GM10266 (cell line): ENCODE results near the gene LRRTM2.

Experiments used
- DNase-seq: peaks from one replicate; pipeline ENCODE4 v3.0.0; 2012; ENCODE audit errors: extremely low spot score
- TF ChIP-seq, protein P1 (sequence below): IDR thresholded peaks from 2 replicates; pipeline ENCODE4 v1.5.1; 2012; ENCODE audit warnings: mild to moderate bottlenecking, low read depth; ENCODE audit not compliant: control insufficient read depth, insufficient read depth; ENCODE audit errors: missing control alignments

Gene LRRTM2

GRCh38 chr5:138912093-138912492, 37.0 kb upstream of the LRRTM2 start:
- no peak for DNase-seq
- TF ChIP-seq, protein P1, sequence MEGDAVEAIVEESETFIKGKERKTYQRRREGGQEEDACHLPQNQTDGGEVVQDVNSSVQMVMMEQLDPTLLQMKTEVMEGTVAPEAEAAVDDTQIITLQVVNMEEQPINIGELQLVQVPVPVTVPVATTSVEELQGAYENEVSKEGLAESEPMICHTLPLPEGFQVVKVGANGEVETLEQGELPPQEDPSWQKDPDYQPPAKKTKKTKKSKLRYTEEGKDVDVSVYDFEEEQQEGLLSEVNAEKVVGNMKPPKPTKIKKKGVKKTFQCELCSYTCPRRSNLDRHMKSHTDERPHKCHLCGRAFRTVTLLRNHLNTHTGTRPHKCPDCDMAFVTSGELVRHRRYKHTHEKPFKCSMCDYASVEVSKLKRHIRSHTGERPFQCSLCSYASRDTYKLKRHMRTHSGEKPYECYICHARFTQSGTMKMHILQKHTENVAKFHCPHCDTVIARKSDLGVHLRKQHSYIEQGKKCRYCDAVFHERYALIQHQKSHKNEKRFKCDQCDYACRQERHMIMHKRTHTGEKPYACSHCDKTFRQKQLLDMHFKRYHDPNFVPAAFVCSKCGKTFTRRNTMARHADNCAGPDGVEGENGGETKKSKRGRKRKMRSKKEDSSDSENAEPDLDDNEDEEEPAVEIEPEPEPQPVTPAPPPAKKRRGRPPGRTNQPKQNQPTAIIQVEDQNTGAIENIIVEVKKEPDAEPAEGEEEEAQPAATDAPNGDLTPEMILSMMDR: no peak

DNA sequence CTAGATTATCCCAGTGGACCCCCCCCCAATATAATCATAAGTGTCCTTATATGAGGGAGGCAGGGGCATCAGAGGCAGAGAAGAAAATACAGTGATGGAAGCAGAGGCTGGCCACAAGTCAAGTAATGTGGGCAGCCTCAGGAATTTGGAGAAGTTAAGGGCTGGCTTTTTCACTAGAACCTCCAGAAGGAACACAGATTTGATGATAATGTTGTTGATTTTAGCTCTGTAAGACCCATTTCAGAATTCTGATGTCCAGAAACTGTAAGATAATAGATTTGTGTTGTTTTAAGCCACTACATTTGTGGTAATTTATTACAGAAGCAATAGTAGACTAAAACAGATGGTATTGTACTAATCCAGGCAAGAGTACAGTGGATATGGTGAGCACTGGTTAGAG, 36.3 kb upstream of the LRRTM2 start:
- TF ChIP-seq, protein P1: no peak
- DNase-seq: no peak

- DNase-seq: no peak
- TF ChIP-seq, protein P1: no peak
Measured at GRCh38 chr5:138910546-138911185, 35.5 kb upstream of the LRRTM2 start.

DNA sequence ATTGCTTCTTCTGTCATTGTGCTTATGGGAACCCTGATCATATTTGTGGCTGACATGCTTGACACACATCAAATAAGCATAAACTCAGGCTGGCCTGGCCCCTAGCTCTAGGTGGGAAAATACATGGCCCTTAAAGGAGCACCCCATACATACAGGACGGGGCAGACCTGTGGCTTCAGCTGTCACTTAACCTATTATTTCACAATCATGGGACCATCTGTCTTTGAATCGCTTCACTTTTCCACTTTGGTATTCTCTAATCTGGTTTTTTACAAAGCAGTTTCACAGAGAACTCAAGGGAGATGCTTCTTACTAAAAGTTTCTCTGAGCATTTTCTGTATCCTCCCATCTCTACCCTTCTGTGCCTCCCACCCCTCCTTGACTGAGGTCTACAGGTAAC, 34.6 kb upstream of the LRRTM2 start:
- no peak for DNase-seq
- TF ChIP-seq, protein P1: no peak

DNA sequence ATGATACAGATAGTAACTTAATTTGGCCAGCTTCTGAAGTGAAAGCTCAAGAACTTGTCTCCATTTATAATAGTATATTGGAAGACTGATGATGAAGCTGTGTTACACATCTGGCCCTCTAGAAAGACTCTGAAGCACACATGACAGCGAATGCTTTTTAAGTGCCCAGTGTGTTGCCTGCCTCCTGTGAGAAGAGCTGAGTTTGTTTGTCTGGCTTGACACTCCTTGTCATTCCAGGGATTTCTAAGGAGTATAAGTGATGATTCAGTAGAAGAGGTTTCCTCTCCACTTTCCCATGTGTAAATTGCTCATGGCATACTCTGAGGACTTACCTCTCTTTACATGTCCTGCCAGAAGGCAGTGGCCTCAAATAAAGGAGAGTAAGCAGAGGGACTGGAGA, 30.4 kb upstream of the LRRTM2 start:
- no peak for DNase-seq
- TF ChIP-seq, protein P1: no peak

- TF ChIP-seq, protein P1: no peak
- no peak for DNase-seq
Measured at GRCh38 chr5:138903130-138903775, 28.1 kb upstream of the LRRTM2 start.

GRCh38 chr5:138901716-138902115, 26.6 kb upstream of the LRRTM2 start:
- TF ChIP-seq, protein P1: no peak
- no peak for DNase-seq
